HepG2 (cell line): ENCODE results near the gene ZBTB46. TPM values are rescaled to one million over a fixed set of nuclear protein-coding genes. Genes with fewer than 3 reads are reported as not detected.

Source experiments
- ATM ChIP-seq: fragments of 450-650 bp; IDR thresholded peaks from 2 replicates; pipeline ENCODE4 v1.7.1; 2017; ENCODE audit warnings: mild to moderate bottlenecking, borderline replicate concordance
- ELF1 ChIP-seq: sonication (generic); formaldehyde crosslinking; IDR thresholded peaks from 2 replicates; pipeline ENCODE4 v1.4.0; 2020; ENCODE audit warnings: missing genetic modification reagents
- GTF3A ChIP-seq: sonication (generic); formaldehyde crosslinking; conservative IDR thresholded peaks from 2 replicates; pipeline ENCODE4 v1.4.0; 2020; ENCODE audit warnings: mild to moderate bottlenecking, missing genetic modification reagents
- KDM6A ChIP-seq: IDR thresholded peaks from 2 replicates; pipeline ENCODE4 v1.6.1; 2016; ENCODE audit warnings: low read depth
- MAFG ChIP-seq: sonication (generic); formaldehyde crosslinking; IDR thresholded peaks from 2 replicates; pipeline ENCODE4 v1.5.1; 2020; ENCODE audit warnings: mild to moderate bottlenecking, missing genetic modification reagents
- MED1 ChIP-seq: sonication (generic); formaldehyde crosslinking; IDR thresholded peaks from 2 replicates; pipeline ENCODE4 v1.4.0; 2020; ENCODE audit warnings: missing genetic modification reagents
- NCOA1 ChIP-seq: sonication (generic); formaldehyde crosslinking; IDR thresholded peaks from 2 replicates; pipeline ENCODE4 v1.9.0; 2021; ENCODE audit warnings: missing genetic modification reagents
- PHF5A ChIP-seq: IDR thresholded peaks from one replicate; pipeline ENCODE4 v1.6.1; 2018; ENCODE audit warnings: low read depth, missing genetic modification reagents; ENCODE audit not compliant: unreplicated experiment
- RBFOX2 ChIP-seq: fragments of 200-400 bp; formaldehyde crosslinking; IDR thresholded peaks from 2 replicates; pipeline ENCODE4 v1.6.1; 2017; ENCODE audit warnings: low read depth, mild to moderate bottlenecking, low read length
- ZNF567 ChIP-seq: sonication (generic); formaldehyde crosslinking; IDR thresholded peaks from 2 replicates; pipeline ENCODE4 v1.8.1; 2023; ENCODE audit warnings: mild to moderate bottlenecking, missing genetic modification reagents, borderline replicate concordance
- ZNF749 ChIP-seq: sonication (generic); formaldehyde crosslinking; IDR thresholded peaks from 2 replicates; pipeline ENCODE4 v1.8.0; 2022; ENCODE audit warnings: mild to moderate bottlenecking, missing genetic modification reagents, moderate library complexity, borderline replicate concordance
- ZSCAN20 ChIP-seq: sonication (generic); formaldehyde crosslinking; IDR thresholded peaks from 2 replicates; pipeline ENCODE4 v1.4.0; 2020; ENCODE audit warnings: missing genetic modification reagents, mild to moderate bottlenecking, borderline replicate concordance
- polyA plus RNA-seq, 8 experiments: library from polyadenylated mRNA; depleted of rRNA in 3 of 8; stranded (reverse) in 7 of 8; unstranded in 1 of 8; fragments of >200 nt; fragmentation: Illumina TruSeq in 4 of 8; extraction: Trizol in 4 of 8; gene quantifications; 2 replicates each; pipeline versions ENCODE4 v1.2.1 to v1.2.3, GENCODE V29; 2011 to 2016; ENCODE audit warnings: low read depth in 4 of 8, missing spikeins in 1 of 8, mixed read lengths in 1 of 8; ENCODE audit not compliant: insufficient read depth in 1 of 8
- total RNA-seq, 5 experiments: library from RNA; depleted of rRNA; stranded (reverse); fragments of >200 nt; fragmentation: Illumina TruSeq; extraction: Trizol; gene quantifications; 2 replicates each; pipeline ENCODE4 v1.2.3, GENCODE V29; 2016; ENCODE audit warnings: low read depth in 1 of 5
- TF ChIP-seq, protein P1 (sequence below), 2 experiments: sonication (generic) in 1 of 2; formaldehyde crosslinking in 1 of 2; IDR thresholded peaks; 2 replicates each; pipeline versions ENCODE4 v1.6.1 to v1.9.0; 2014 to 2022; ENCODE audit warnings: antibody characterized with exemption in 1 of 2, borderline replicate concordance in 1 of 2, inconsistent platforms in 1 of 2, low read depth in 1 of 2, missing genetic modification reagents in 1 of 2
- TF ChIP-seq, protein P2 (sequence below), 2 experiments: sonication (generic) in 1 of 2; formaldehyde crosslinking in 1 of 2; IDR thresholded peaks; 2 replicates each; pipeline versions ENCODE4 v1.4.0 to v1.6.1; 2018 to 2020; ENCODE audit warnings: missing genetic modification reagents in 2 of 2, borderline replicate concordance in 1 of 2, low read depth in 1 of 2, mild to moderate bottlenecking in 1 of 2, missing biosample characterization in 1 of 2
- TF ChIP-seq, protein P3 (sequence below): sonication (generic); formaldehyde crosslinking; IDR thresholded peaks from 2 replicates; pipeline ENCODE4 v1.4.0; 2020; ENCODE audit warnings: missing genetic modification reagents
- TF ChIP-seq, protein P4 (sequence below): IDR thresholded peaks from 2 replicates; pipeline ENCODE4 v1.6.1; 2016; ENCODE audit warnings: mild to moderate bottlenecking

The ZBTB46 gene
- total and polyA plus RNA-seq, 2 of the 13 experiments (the other 11 are each of a cell fraction or from before 2014, with no cell fraction given), result 1.6 to 13.5 TPM

DNA sequence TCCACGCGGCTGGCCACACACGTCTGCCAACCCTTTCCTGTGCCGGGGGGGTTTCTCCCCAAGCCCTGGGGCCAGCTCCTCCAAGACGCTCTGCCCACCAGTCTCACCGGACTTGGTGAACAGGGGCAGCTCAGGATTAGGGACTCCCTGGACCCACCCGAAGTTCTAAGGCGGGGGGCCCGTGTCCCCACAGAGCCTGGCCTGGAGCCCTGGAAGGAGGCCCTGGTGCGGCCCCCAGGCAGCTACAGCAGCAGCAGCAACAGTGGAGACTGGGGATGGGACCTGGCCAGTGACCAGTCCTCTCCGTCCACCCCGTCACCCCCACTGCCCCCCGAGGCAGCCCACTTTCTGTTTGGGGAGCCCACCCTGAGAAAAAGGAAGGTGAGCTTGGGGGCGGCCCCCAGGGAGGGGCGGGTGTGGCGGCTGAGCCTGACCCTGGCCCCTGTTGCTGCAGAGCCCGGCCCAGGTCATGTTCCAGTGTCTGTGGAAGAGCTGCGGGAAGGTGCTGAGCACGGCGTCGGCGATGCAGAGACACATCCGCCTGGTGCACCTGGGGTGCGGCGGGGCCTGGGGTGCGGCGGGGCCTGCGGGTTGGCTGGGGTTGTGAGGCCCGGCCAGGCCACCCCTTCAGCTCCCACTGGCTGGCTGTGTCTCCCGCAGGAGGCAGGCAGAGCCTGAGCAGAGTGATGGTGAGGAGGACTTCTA is 89.2 kb downstream of the ZBTB46 start (continued):
- TF ChIP-seq, protein P1, sequence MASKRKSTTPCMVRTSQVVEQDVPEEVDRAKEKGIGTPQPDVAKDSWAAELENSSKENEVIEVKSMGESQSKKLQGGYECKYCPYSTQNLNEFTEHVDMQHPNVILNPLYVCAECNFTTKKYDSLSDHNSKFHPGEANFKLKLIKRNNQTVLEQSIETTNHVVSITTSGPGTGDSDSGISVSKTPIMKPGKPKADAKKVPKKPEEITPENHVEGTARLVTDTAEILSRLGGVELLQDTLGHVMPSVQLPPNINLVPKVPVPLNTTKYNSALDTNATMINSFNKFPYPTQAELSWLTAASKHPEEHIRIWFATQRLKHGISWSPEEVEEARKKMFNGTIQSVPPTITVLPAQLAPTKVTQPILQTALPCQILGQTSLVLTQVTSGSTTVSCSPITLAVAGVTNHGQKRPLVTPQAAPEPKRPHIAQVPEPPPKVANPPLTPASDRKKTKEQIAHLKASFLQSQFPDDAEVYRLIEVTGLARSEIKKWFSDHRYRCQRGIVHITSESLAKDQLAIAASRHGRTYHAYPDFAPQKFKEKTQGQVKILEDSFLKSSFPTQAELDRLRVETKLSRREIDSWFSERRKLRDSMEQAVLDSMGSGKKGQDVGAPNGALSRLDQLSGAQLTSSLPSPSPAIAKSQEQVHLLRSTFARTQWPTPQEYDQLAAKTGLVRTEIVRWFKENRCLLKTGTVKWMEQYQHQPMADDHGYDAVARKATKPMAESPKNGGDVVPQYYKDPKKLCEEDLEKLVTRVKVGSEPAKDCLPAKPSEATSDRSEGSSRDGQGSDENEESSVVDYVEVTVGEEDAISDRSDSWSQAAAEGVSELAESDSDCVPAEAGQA (IDR thresholded peaks at IDR 0.05; ENCODE audit: low read depth), result no peak
- TF ChIP-seq, protein P1 (CRISPR knock-in tag; IDR thresholded peaks at IDR 0.05; ENCODE audit: borderline replicate concordance), result no peak
- TF ChIP-seq MAFG (no peak), MED1 (no peak), GTF3A (CRISPR knock-in tag) (no peak), NCOA1 (CRISPR knock-in tag) (0 out of 2 replicates have a peak, but pooled peaks have one; percentile 13), ELF1 (CRISPR knock-in tag) (no peak), ATM (no peak), KDM6A (CRISPR knock-in tag) (no peak), PHF5A (CRISPR knock-in tag) (no peak), ZSCAN20 (CRISPR knock-in tag) (no peak), ZNF749 (no peak), RBFOX2 (peak; percentile 76), ZNF567 (CRISPR knock-in tag) (no peak)
- TF ChIP-seq, protein P2, sequence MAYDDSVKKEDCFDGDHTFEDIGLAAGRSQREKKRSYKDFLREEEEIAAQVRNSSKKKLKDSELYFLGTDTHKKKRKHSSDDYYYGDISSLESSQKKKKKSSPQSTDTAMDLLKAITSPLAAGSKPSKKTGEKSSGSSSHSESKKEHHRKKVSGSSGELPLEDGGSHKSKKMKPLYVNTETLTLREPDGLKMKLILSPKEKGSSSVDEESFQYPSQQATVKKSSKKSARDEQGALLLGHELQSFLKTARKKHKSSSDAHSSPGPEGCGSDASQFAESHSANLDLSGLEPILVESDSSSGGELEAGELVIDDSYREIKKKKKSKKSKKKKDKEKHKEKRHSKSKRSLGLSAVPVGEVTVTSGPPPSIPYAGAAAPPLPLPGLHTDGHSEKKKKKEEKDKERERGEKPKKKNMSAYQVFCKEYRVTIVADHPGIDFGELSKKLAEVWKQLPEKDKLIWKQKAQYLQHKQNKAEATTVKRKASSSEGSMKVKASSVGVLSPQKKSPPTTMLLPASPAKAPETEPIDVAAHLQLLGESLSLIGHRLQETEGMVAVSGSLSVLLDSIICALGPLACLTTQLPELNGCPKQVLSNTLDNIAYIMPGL (CRISPR knock-in tag; IDR thresholded peaks at IDR 0.05; ENCODE audit: borderline replicate concordance in 1 of 2, low read depth in 1 of 2), result no peak
- TF ChIP-seq, protein P3, sequence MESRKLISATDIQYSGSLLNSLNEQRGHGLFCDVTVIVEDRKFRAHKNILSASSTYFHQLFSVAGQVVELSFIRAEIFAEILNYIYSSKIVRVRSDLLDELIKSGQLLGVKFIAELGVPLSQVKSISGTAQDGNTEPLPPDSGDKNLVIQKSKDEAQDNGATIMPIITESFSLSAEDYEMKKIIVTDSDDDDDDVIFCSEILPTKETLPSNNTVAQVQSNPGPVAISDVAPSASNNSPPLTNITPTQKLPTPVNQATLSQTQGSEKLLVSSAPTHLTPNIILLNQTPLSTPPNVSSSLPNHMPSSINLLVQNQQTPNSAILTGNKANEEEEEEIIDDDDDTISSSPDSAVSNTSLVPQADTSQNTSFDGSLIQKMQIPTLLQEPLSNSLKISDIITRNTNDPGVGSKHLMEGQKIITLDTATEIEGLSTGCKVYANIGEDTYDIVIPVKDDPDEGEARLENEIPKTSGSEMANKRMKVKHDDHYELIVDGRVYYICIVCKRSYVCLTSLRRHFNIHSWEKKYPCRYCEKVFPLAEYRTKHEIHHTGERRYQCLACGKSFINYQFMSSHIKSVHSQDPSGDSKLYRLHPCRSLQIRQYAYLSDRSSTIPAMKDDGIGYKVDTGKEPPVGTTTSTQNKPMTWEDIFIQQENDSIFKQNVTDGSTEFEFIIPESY (CRISPR knock-in tag), result peak; percentile 22; the same call in 1 of the 2 replicates
- TF ChIP-seq, protein P4, sequence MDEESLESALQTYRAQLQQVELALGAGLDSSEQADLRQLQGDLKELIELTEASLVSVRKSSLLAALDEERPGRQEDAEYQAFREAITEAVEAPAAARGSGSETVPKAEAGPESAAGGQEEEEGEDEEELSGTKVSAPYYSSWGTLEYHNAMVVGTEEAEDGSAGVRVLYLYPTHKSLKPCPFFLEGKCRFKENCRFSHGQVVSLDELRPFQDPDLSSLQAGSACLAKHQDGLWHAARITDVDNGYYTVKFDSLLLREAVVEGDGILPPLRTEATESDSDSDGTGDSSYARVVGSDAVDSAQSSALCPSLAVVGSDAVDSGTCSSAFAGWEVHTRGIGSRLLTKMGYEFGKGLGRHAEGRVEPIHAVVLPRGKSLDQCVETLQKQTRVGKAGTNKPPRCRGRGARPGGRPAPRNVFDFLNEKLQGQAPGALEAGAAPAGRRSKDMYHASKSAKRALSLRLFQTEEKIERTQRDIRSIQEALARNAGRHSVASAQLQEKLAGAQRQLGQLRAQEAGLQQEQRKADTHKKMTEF (CRISPR knock-in tag), result no peak
